IPS-15b (cell line): ENCODE measurements around the gene INTS12.

Experiments
- H3K27me3 ChIP-seq: one replicate; pipeline ENCODE4 v1.6.1; 2013; ENCODE audit warnings: low read length; ENCODE audit not compliant: control insufficient read depth, insufficient read depth
- H3K36me3 ChIP-seq: one replicate; pipeline ENCODE4 v1.6.1; 2013; ENCODE audit warnings: low read length; ENCODE audit not compliant: control insufficient read depth, insufficient read depth
- H3K4me1 ChIP-seq: one replicate; pipeline ENCODE4 v1.6.1; 2013; ENCODE audit warnings: mild to moderate bottlenecking, low read length; ENCODE audit not compliant: control insufficient read depth, insufficient read depth
- H3K4me3 ChIP-seq: one replicate; pipeline ENCODE4 v1.5.1; 2013; ENCODE audit warnings: low read depth, low read length
- H3K9ac ChIP-seq: one replicate; pipeline ENCODE4 v1.6.1; 2013; ENCODE audit warnings: low read depth, mild to moderate bottlenecking, low read length
- H3K9me3 ChIP-seq: one replicate; pipeline ENCODE4 v1.6.1; 2013; ENCODE audit warnings: mild to moderate bottlenecking, low read length; ENCODE audit not compliant: control insufficient read depth, insufficient read depth

The INTS12 gene

GRCh38 chr4:105644257-105644656, 64.2 kb downstream of the INTS12 start:
- no peaks in the 10 kb centered on the region for H3K36me3 ChIP-seq
- H3K4me3 ChIP-seq: no peak overlapping the region
- H3K9ac ChIP-seq: no peak overlapping the region
- no peaks in the 10 kb centered on the region for H3K4me1 ChIP-seq
- H3K27me3 ChIP-seq: no peaks in the 10 kb centered on the region
- H3K9me3 ChIP-seq: no peaks in the 10 kb centered on the region

GRCh38 chr4:105641845-105642244, 66.6 kb downstream of the INTS12 start:
- no peak overlapping the region for H3K9ac ChIP-seq
- no peaks in the 10 kb centered on the region for H3K36me3 ChIP-seq
- H3K9me3 ChIP-seq: no peaks in the 10 kb centered on the region
- peaks cover 2% of the 10 kb centered on the region for H3K4me1 ChIP-seq
- H3K27me3 ChIP-seq: no peaks in the 10 kb centered on the region
- no peak overlapping the region for H3K4me3 ChIP-seq

GRCh38 chr4:105637408-105638176, 70.9 kb downstream of the INTS12 start:
- Histone ChIP-seq H3K36me3 (no peaks in the 10 kb centered on the region), H3K4me3 (no peak overlapping the region), H3K9ac (no peak overlapping the region), H3K4me1 (peaks cover 2% of the 10 kb centered on the region), H3K9me3 (no peaks in the 10 kb centered on the region), H3K27me3 (no peaks in the 10 kb centered on the region)

GRCh38 chr4:105634402-105635080, 73.9 kb downstream of the INTS12 start:
- no peaks in the 10 kb centered on the region for H3K36me3 ChIP-seq
- no peak overlapping the region for H3K9ac ChIP-seq
- no peaks in the 10 kb centered on the region for H3K27me3 ChIP-seq
- H3K4me1 ChIP-seq: peaks cover 2% of the 10 kb centered on the region
- no peak overlapping the region for H3K4me3 ChIP-seq
- H3K9me3 ChIP-seq: no peaks in the 10 kb centered on the region

- Histone ChIP-seq H3K36me3 (no peaks in the 10 kb centered on the region), H3K9ac (no peak overlapping the region), H3K4me1 (peaks cover 2% of the 10 kb centered on the region), H3K27me3 (no peaks in the 10 kb centered on the region), H3K9me3 (no peaks in the 10 kb centered on the region), H3K4me3 (no peak overlapping the region)
Observed at GRCh38 chr4:105633241-105633640, 75.2 kb downstream of the INTS12 start.
